ENCODE data around the gene MAP3K13.

GRCh38 chr3:185507883-185508282, 144.9 kb downstream of the MAP3K13 start:
- TF ChIP-seq CTCF (IDR thresholded peaks at IDR 0.05) (no peak), POLR2AphosphoS5 (IDR thresholded peaks at IDR 0.05) (no peak), POLR2A (IDR thresholded peaks at IDR 0.05; ENCODE audit: low read depth) (no peak)

All from esophagus muscularis mucosa (tissue), 3 donors.